OCI-LY1 (cell line): Measurements from ENCODE around the gene CACNG4.

Experiments
- EZH2 ChIP-seq: fragments of 200-600 bp; sonication (generic), shearing (Covaris generic); IDR thresholded peaks from 2 replicates; pipeline ENCODE4 v1.8.0; 2017; ENCODE audit warnings: borderline replicate concordance, mixed run types, mild to moderate bottlenecking, antibody characterized with exemption, low read length, moderate library complexity, mixed read lengths
- TF ChIP-seq, protein P1 (sequence below): fragments of 200-600 bp; sonication (generic), shearing (Covaris generic); IDR thresholded peaks from 2 replicates; pipeline ENCODE4 v1.5.1; 2017; ENCODE audit warnings: mild to moderate bottlenecking, antibody characterized with exemption, low read length, moderate library complexity, mixed read lengths

DNA sequence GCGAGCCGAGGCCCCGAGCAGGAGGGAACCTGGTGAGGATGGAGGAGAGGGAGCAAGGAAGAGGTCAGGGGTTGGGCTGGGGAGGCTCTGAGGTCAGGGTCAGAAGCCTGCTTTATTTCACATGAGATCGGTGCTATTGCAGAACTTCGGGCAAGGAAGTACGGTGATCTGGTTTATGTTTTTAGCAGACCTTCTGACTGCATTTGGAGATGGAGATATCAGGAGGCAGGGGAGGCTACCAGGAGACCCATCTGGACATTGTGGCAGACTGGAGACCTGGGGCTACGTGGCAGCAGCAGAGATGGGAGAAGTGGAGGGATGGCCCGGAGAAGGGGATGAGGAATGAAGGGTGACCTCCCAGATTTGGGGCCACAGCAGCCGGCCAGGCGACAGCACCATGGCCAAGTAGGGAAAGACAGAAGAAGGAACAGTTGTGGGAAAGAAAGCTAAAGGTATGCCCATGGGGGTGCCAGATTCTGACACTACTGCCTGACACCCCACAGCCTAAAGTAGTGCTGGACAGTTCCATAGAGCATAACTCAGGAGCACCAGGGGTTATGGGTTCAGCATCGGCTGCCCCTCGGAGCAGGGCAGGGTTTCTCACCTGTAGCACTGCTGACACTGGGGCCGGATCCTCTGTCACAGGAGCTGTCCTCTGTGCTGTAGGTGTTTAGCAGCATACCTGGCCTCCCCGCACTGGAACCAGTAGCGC, 7.4 kb downstream of the CACNG4 start:
- TF ChIP-seq, protein P1, sequence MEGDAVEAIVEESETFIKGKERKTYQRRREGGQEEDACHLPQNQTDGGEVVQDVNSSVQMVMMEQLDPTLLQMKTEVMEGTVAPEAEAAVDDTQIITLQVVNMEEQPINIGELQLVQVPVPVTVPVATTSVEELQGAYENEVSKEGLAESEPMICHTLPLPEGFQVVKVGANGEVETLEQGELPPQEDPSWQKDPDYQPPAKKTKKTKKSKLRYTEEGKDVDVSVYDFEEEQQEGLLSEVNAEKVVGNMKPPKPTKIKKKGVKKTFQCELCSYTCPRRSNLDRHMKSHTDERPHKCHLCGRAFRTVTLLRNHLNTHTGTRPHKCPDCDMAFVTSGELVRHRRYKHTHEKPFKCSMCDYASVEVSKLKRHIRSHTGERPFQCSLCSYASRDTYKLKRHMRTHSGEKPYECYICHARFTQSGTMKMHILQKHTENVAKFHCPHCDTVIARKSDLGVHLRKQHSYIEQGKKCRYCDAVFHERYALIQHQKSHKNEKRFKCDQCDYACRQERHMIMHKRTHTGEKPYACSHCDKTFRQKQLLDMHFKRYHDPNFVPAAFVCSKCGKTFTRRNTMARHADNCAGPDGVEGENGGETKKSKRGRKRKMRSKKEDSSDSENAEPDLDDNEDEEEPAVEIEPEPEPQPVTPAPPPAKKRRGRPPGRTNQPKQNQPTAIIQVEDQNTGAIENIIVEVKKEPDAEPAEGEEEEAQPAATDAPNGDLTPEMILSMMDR: no peak
- TF ChIP-seq EZH2: no peak
